SW480 (cell line): Measurements from ENCODE around the gene JAKMIP1.

ENCODE experiments used
- DNase-seq: peaks from one replicate; pipeline ENCODE4 v3.0.0-alpha.2; 2016; ENCODE audit warnings: low spot score

Gene JAKMIP1

GRCh38 chr4:5992171-5992827 lies 208.1 kb downstream of the JAKMIP1 start:
- no peak for DNase-seq

- DNase-seq: no peak
Observed at GRCh38 chr4:5991405-5991804, 208.9 kb downstream of the JAKMIP1 start.

- DNase-seq: no peak
Observed at GRCh38 chr4:5990446-5991160, 209.7 kb downstream of the JAKMIP1 start.

GRCh38 chr4:5989236-5990225 lies 210.8 kb downstream of the JAKMIP1 start:
- DNase-seq: no peak

- DNase-seq: no peak
Observed at GRCh38 chr4:5988086-5988845, 212.1 kb downstream of the JAKMIP1 start.

- DNase-seq: no peak
Observed at GRCh38 chr4:5984843-5985242, 215.5 kb downstream of the JAKMIP1 start.

GRCh38 chr4:5982156-5982973 lies 218.0 kb downstream of the JAKMIP1 start:
- no peak for DNase-seq

- no peak for DNase-seq
Observed at GRCh38 chr4:5980436-5981155, 219.8 kb downstream of the JAKMIP1 start.

- DNase-seq: no peak
Observed at GRCh38 chr4:5979981-5980380, 220.4 kb downstream of the JAKMIP1 start.

- DNase-seq: no peak
Observed at GRCh38 chr4:5976921-5977320, 223.4 kb downstream of the JAKMIP1 start.

GRCh38 chr4:5976431-5976830 lies 223.9 kb downstream of the JAKMIP1 start:
- DNase-seq: no peak
